Mesenchymal stem cell (in vitro differentiated cells and primary cell): ENCODE data around the gene SNAP47.

Source experiments
- DNase-seq: peaks from one replicate; pipeline ENCODE4 v3.0.0-alpha.2; 2013
- H2AFZ ChIP-seq: one replicate; pipeline ENCODE4 v1.6.1; 2013; ENCODE audit warnings: low read depth, mild to moderate bottlenecking, control low read depth, inconsistent platforms, low read length, moderate library complexity
- H2AK5ac ChIP-seq: 2 replicates; pipeline ENCODE4 v1.6.1; 2013; ENCODE audit warnings: low read length, moderate library complexity, mild to moderate bottlenecking, inconsistent platforms; ENCODE audit not compliant: severe bottlenecking
- H2BK120ac ChIP-seq: one replicate; pipeline ENCODE4 v1.6.1; 2013; ENCODE audit warnings: low read depth, mild to moderate bottlenecking, inconsistent platforms, low read length, moderate library complexity
- H2BK12ac ChIP-seq, 2 experiments: one replicate each; pipeline ENCODE4 v1.6.1; 2013; ENCODE audit warnings: inconsistent platforms in 2 of 2, low read length in 2 of 2, mild to moderate bottlenecking in 2 of 2, moderate library complexity in 2 of 2, control low read depth in 1 of 2
- H2BK15ac ChIP-seq: one replicate; pipeline ENCODE4 v1.6.1; 2013; ENCODE audit warnings: mild to moderate bottlenecking, low read depth, inconsistent platforms; ENCODE audit not compliant: poor library complexity, severe bottlenecking
- H2BK5ac ChIP-seq: 2 replicates; pipeline ENCODE4 v1.6.1; 2013; ENCODE audit warnings: low read depth, mild to moderate bottlenecking, low read length, control low read depth, inconsistent platforms; ENCODE audit not compliant: poor library complexity, severe bottlenecking
- H3K14ac ChIP-seq, 2 experiments: one replicate each; pipeline ENCODE4 v1.6.1; 2013; ENCODE audit warnings: inconsistent platforms in 2 of 2, low read length in 2 of 2, control low read depth in 1 of 2, mild to moderate bottlenecking in 1 of 2, moderate library complexity in 1 of 2
- H3K18ac ChIP-seq, 2 experiments: one replicate each; pipeline ENCODE4 v1.6.1; 2013; ENCODE audit warnings: inconsistent platforms in 2 of 2, low read length in 2 of 2, control low read depth in 1 of 2, low read depth in 1 of 2, mild to moderate bottlenecking in 1 of 2
- H3K23ac ChIP-seq, 2 experiments: one replicate each; pipeline ENCODE4 v1.6.1; 2013; ENCODE audit warnings: inconsistent platforms in 2 of 2, low read length in 2 of 2, mild to moderate bottlenecking in 2 of 2, moderate library complexity in 2 of 2, control low read depth in 1 of 2
- H3K27ac ChIP-seq: 2 replicates; pipeline ENCODE4 v1.5.1; 2013; ENCODE audit warnings: mild to moderate bottlenecking, moderate library complexity, low read length, control low read depth, inconsistent platforms; ENCODE audit not compliant: poor library complexity, severe bottlenecking
- H3K27me3 ChIP-seq, 2 experiments: 2 replicates each; pipeline versions ENCODE4 v1.6.1 to v1.7.0; 2013; ENCODE audit warnings: low read length in 2 of 2, mild to moderate bottlenecking in 2 of 2, moderate library complexity in 2 of 2, control low read depth in 1 of 2, inconsistent platforms in 1 of 2; ENCODE audit not compliant: control insufficient read depth in 1 of 2, insufficient read depth in 1 of 2
- H3K36me3 ChIP-seq, 2 experiments: 2 replicates each; pipeline versions ENCODE4 v1.6.1 to v1.7.0; 2013; ENCODE audit warnings: low read length in 2 of 2, control low read depth in 1 of 2, inconsistent platforms in 1 of 2, low read depth in 1 of 2, mild to moderate bottlenecking in 1 of 2; ENCODE audit not compliant: insufficient read depth in 2 of 2, control insufficient read depth in 1 of 2
- H3K4ac ChIP-seq, 2 experiments: one replicate each; pipeline ENCODE4 v1.6.1; 2013; ENCODE audit warnings: inconsistent platforms in 2 of 2, low read length in 2 of 2, mild to moderate bottlenecking in 2 of 2, moderate library complexity in 2 of 2, control low read depth in 1 of 2, low read depth in 1 of 2
- H3K4me1 ChIP-seq: 2 replicates; pipeline ENCODE4 v1.6.1; 2013; ENCODE audit warnings: low read depth, low read length, control low read depth; ENCODE audit not compliant: control insufficient read depth, insufficient read depth
- H3K4me2 ChIP-seq: 2 replicates; pipeline ENCODE4 v1.6.1; 2013; ENCODE audit warnings: low read length, mild to moderate bottlenecking, inconsistent platforms; ENCODE audit not compliant: poor library complexity, severe bottlenecking
- H3K4me3 ChIP-seq, 2 experiments: 2 replicates each; pipeline versions ENCODE4 v1.5.1 to v1.7.0; 2013; ENCODE audit warnings: low read length in 2 of 2, mild to moderate bottlenecking in 2 of 2, control low read depth in 1 of 2, low read depth in 1 of 2; ENCODE audit not compliant: insufficient read depth in 1 of 2
- H3K79me1 ChIP-seq: replicated peaks from 2 replicates; pipeline ENCODE4 v1.6.1; 2013; ENCODE audit warnings: mild to moderate bottlenecking, control low read depth, low read length, inconsistent platforms; ENCODE audit not compliant: poor library complexity, severe bottlenecking
- H3K9ac ChIP-seq: 2 replicates; pipeline ENCODE4 v1.7.0; 2013; ENCODE audit warnings: mild to moderate bottlenecking, low read length, moderate library complexity
- H3K9me3 ChIP-seq: 2 replicates; pipeline ENCODE4 v1.7.0; 2013; ENCODE audit warnings: mild to moderate bottlenecking, low read length; ENCODE audit not compliant: control insufficient read depth
- H4K8ac ChIP-seq: one replicate; pipeline ENCODE4 v1.6.1; 2013; ENCODE audit warnings: inconsistent platforms, mild to moderate bottlenecking, low read length, moderate library complexity
- H4K91ac ChIP-seq: one replicate; pipeline ENCODE4 v1.6.1; 2013; ENCODE audit warnings: mild to moderate bottlenecking, low read length, inconsistent platforms
- WGBS: methylation state at CpG from one replicate; pipeline ENCODE4 v1.1.7; 2013; ENCODE audit warnings: mixed read lengths; 5-methylcytosine and 5-hydroxymethylcytosine counted together

Gene SNAP47

GRCh38 chr1:227796359-227796915 lies 61.2 kb downstream of the SNAP47 start:
- DNase-seq = no peak
- Histone ChIP-seq H3K36me3 (no peaks in the 10 kb centered on the region), H2BK120ac (no peak overlapping the region), H3K4me1 (peaks cover 22% of the 10 kb centered on the region), H2BK12ac (no peak overlapping the region), H3K27me3 (peaks cover 5 to 12% of the 10 kb centered on the region in 2 experiments), H3K18ac (no peak overlapping the region), H3K4me3 (no peak overlapping the region), H2AFZ (no peak overlapping the region), H3K14ac (no peak overlapping the region), H3K23ac (no peak overlapping the region), H3K9ac (no peak overlapping the region), H4K91ac (no peak overlapping the region), H3K27ac (no peak overlapping the region), H4K8ac (no peak overlapping the region), H3K4me2 (no peak overlapping the region), H2BK5ac (no peak overlapping the region), H3K9me3 (no peaks in the 10 kb centered on the region), H2AK5ac (no peak overlapping the region), H3K4ac (no peak overlapping the region), H3K79me1 (no peaks in the 10 kb centered on the region), H2BK15ac (no peak overlapping the region)
- 83% methylated on average over 1 of the region's 5 CpGs for WGBS

GRCh38 chr1:227797144-227797543 lies 61.9 kb downstream of the SNAP47 start:
- no peak overlapping the region for H3K4ac ChIP-seq
- 100% methylated on average over 1 of the region's 3 CpGs for WGBS
- H3K9me3 ChIP-seq = no peaks in the 10 kb centered on the region
- no peak overlapping the region for H2BK5ac ChIP-seq
- no peak for DNase-seq
- no peak overlapping the region for H3K4me2 ChIP-seq
- peaks cover 5 to 12% of the 10 kb centered on the region in 2 experiments for H3K27me3 ChIP-seq
- no peaks in the 10 kb centered on the region for H3K36me3 ChIP-seq
- no peak overlapping the region for H4K8ac ChIP-seq
- no peak overlapping the region for H4K91ac ChIP-seq
- H3K14ac ChIP-seq = peak overlapping the region in 1 of 2 experiments; percentile 11
- H3K79me1 ChIP-seq = no peaks in the 10 kb centered on the region
- no peak overlapping the region for H3K18ac ChIP-seq
- H2AFZ ChIP-seq = no peak overlapping the region
- no peak overlapping the region for H2AK5ac ChIP-seq
- H2BK15ac ChIP-seq = no peak overlapping the region
- H3K23ac ChIP-seq = no peak overlapping the region
- H3K9ac ChIP-seq = no peak overlapping the region
- H3K4me3 ChIP-seq = no peak overlapping the region
- H3K27ac ChIP-seq = no peak overlapping the region
- peaks cover 21% of the 10 kb centered on the region for H3K4me1 ChIP-seq
- no peak overlapping the region for H2BK120ac ChIP-seq
- H2BK12ac ChIP-seq = no peak overlapping the region

- DNase-seq = no peak
- H3K9me3 ChIP-seq = no peaks in the 10 kb centered on the region
- H2BK15ac ChIP-seq = no peak overlapping the region
- no peak overlapping the region for H2BK5ac ChIP-seq
- H3K9ac ChIP-seq = no peak overlapping the region
- no peak overlapping the region for H2BK120ac ChIP-seq
- no peak overlapping the region for H2AK5ac ChIP-seq
- H3K4ac ChIP-seq = no peak overlapping the region
- WGBS = 96% methylated on average over 2 of the region's 3 CpGs
- H3K27me3 ChIP-seq = peaks cover 5 to 12% of the 10 kb centered on the region in 2 experiments
- H3K18ac ChIP-seq = no peak overlapping the region
- H2BK12ac ChIP-seq = no peak overlapping the region
- no peak overlapping the region for H3K14ac ChIP-seq
- H3K23ac ChIP-seq = no peak overlapping the region
- no peak overlapping the region for H3K4me3 ChIP-seq
- H2AFZ ChIP-seq = no peak overlapping the region
- no peak overlapping the region for H3K4me2 ChIP-seq
- no peak overlapping the region for H3K27ac ChIP-seq
- H4K8ac ChIP-seq = no peak overlapping the region
- H3K79me1 ChIP-seq = no peaks in the 10 kb centered on the region
- H3K36me3 ChIP-seq = no peaks in the 10 kb centered on the region
- peaks cover 19% of the 10 kb centered on the region for H3K4me1 ChIP-seq
- H4K91ac ChIP-seq = no peak overlapping the region
Observed at GRCh38 chr1:227797625-227798024, 62.4 kb downstream of the SNAP47 start.

- Histone ChIP-seq H3K27ac (no peak overlapping the region), H3K4me2 (no peak overlapping the region), H2BK120ac (no peak overlapping the region), H3K4ac (no peak overlapping the region), H2AFZ (no peak overlapping the region), H3K27me3 (peaks cover 5 to 12% of the 10 kb centered on the region in 2 experiments), H3K4me3 (no peak overlapping the region), H3K4me1 (peaks cover 17% of the 10 kb centered on the region), H3K18ac (no peak overlapping the region), H3K79me1 (no peaks in the 10 kb centered on the region), H2BK12ac (no peak overlapping the region), H3K14ac (no peak overlapping the region), H2BK5ac (no peak overlapping the region), H3K23ac (no peak overlapping the region), H2BK15ac (no peak overlapping the region), H3K9ac (no peak overlapping the region), H2AK5ac (no peak overlapping the region), H4K8ac (no peak overlapping the region), H4K91ac (no peak overlapping the region), H3K36me3 (no peaks in the 10 kb centered on the region), H3K9me3 (peaks cover 6% of the 10 kb centered on the region)
- 78% methylated on average over 16 of the region's 16 CpGs for WGBS
- DNase-seq = no peak
Observed at GRCh38 chr1:227798078-227798802, 63.0 kb downstream of the SNAP47 start.
